Neuronal stem cell (in vitro differentiated cells): ENCODE measurements around the gene GPRIN1.

Source experiments
- DNase-seq: peaks from one replicate; pipeline ENCODE4 v3.0.0-alpha.2; 2013; ENCODE audit warnings: low spot score
- H2AFZ ChIP-seq: one replicate; pipeline ENCODE4 v1.6.1; 2013; ENCODE audit warnings: mild to moderate bottlenecking, low read length, inconsistent platforms
- H2AK5ac ChIP-seq: 2 replicates; pipeline ENCODE4 v1.6.1; 2013; ENCODE audit warnings: low read depth, mild to moderate bottlenecking, inconsistent platforms, low read length, moderate library complexity, mixed read lengths
- H2BK120ac ChIP-seq: 2 replicates; pipeline ENCODE4 v1.6.1; 2013; ENCODE audit warnings: low read depth, mild to moderate bottlenecking, inconsistent platforms, low read length, moderate library complexity, mixed read lengths
- H2BK12ac ChIP-seq: one replicate; pipeline ENCODE4 v1.6.1; 2013; ENCODE audit warnings: low read length, inconsistent platforms
- H2BK15ac ChIP-seq: 2 replicates; pipeline ENCODE4 v1.6.1; 2013; ENCODE audit warnings: mild to moderate bottlenecking, low read length, inconsistent platforms, mixed read lengths
- H2BK5ac ChIP-seq: one replicate; pipeline ENCODE4 v1.6.1; 2013; ENCODE audit warnings: inconsistent platforms, mild to moderate bottlenecking, low read length, moderate library complexity
- H3K14ac ChIP-seq: one replicate; pipeline ENCODE4 v1.6.1; 2013; ENCODE audit warnings: low read length, inconsistent platforms
- H3K18ac ChIP-seq: 2 replicates; pipeline ENCODE4 v1.6.1; 2013; ENCODE audit warnings: low read length, inconsistent platforms
- H3K23ac ChIP-seq: 2 replicates; pipeline ENCODE4 v1.6.1; 2013; ENCODE audit warnings: low read depth, mild to moderate bottlenecking, mixed read lengths, low read length, inconsistent platforms; ENCODE audit not compliant: poor library complexity
- H3K27ac ChIP-seq: replicated peaks from 3 replicates; pipeline ENCODE4 v1.5.1; 2013; ENCODE audit warnings: low read length, inconsistent platforms
- H3K27me3 ChIP-seq, 3 experiments: 2 replicates each; pipeline ENCODE4 v1.6.1; 2013; ENCODE audit warnings: low read length in 3 of 3, mild to moderate bottlenecking in 2 of 3, inconsistent platforms in 1 of 3, low read depth in 1 of 3, mixed read lengths in 1 of 3, moderate library complexity in 1 of 3; ENCODE audit not compliant: control insufficient read depth in 3 of 3, insufficient read depth in 3 of 3
- H3K36me3 ChIP-seq, 2 donors: replicated peaks in 1 of 2; 2 replicates each; pipeline ENCODE4 v1.6.1; 2013; ENCODE audit warnings: low read length in 2 of 2; ENCODE audit not compliant: control insufficient read depth in 2 of 2, insufficient read depth in 2 of 2
- H3K4ac ChIP-seq: 2 replicates; pipeline ENCODE4 v1.6.1; 2013; ENCODE audit warnings: inconsistent platforms, mild to moderate bottlenecking, low read length, moderate library complexity
- H3K4me1 ChIP-seq, 2 donors: 1 replicate in 1 of 2; 2 replicates in 1 of 2; pipeline ENCODE4 v1.6.1; 2013; ENCODE audit warnings: low read length in 2 of 2, low read depth in 1 of 2; ENCODE audit not compliant: control insufficient read depth in 2 of 2, insufficient read depth in 1 of 2
- H3K4me2 ChIP-seq: one replicate; pipeline ENCODE4 v1.6.1; 2013; ENCODE audit warnings: mild to moderate bottlenecking, low read length, inconsistent platforms; ENCODE audit not compliant: insufficient read depth, poor library complexity, severe bottlenecking
- H3K4me3 ChIP-seq, 2 donors: 2 replicates each; pipeline ENCODE4 v1.5.1; 2013; ENCODE audit warnings: low read length in 2 of 2, mild to moderate bottlenecking in 2 of 2, inconsistent platforms in 1 of 2, moderate library complexity in 1 of 2
- H3K79me1 ChIP-seq: one replicate; pipeline ENCODE4 v1.6.1; 2013; ENCODE audit warnings: low read depth, mild to moderate bottlenecking, inconsistent platforms, low read length, moderate library complexity
- H3K9ac ChIP-seq: one replicate; pipeline ENCODE4 v1.6.1; 2013; ENCODE audit warnings: mild to moderate bottlenecking, low read depth, low read length, inconsistent platforms; ENCODE audit not compliant: poor library complexity
- H3K9me3 ChIP-seq, 2 donors: replicated peaks in 1 of 2; 2 replicates each; pipeline versions ENCODE3 to v1.6.1; 2013; ENCODE audit warnings: low read length in 2 of 2, mild to moderate bottlenecking in 2 of 2, inconsistent platforms in 1 of 2, low read depth in 1 of 2, mixed read lengths in 1 of 2, moderate library complexity in 1 of 2; ENCODE audit not compliant: control insufficient read depth in 2 of 2, insufficient read depth in 1 of 2
- H4K8ac ChIP-seq: one replicate; pipeline ENCODE4 v1.6.1; 2013; ENCODE audit warnings: low read depth, mild to moderate bottlenecking, inconsistent platforms, low read length, moderate library complexity
- H4K91ac ChIP-seq: one replicate; pipeline ENCODE4 v1.6.1; 2013; ENCODE audit warnings: low read length, low read depth, mild to moderate bottlenecking, inconsistent platforms; ENCODE audit not compliant: poor library complexity
- WGBS, 2 donors: extraction: QIAGEN DNeasy Blood & Tissue Kit; methylation state at CpG; one replicate each; pipeline ENCODE4 v1.1.7; 2013; ENCODE audit warnings: missing lambda C conversion rate in 2 of 2, mixed read lengths in 1 of 2; ENCODE audit not compliant: insufficient read length in 2 of 2, insufficient replicate concordance in 1 of 2; ENCODE audit errors: extremely low coverage in 2 of 2; 5-methylcytosine and 5-hydroxymethylcytosine counted together

The GPRIN1 gene

GRCh38 chr5:176656467-176656990 lies 46.6 kb upstream of the GPRIN1 start:
- H4K91ac ChIP-seq: no peak overlapping the region
- H4K8ac ChIP-seq: no peak overlapping the region
- H3K9ac ChIP-seq: no peak overlapping the region
- H3K27me3 ChIP-seq: no peaks in the 10 kb centered on the region
- H3K4me3 ChIP-seq: no peak overlapping the region
- H3K27ac ChIP-seq: no peak overlapping the region
- no peak overlapping the region for H3K14ac ChIP-seq
- no peak overlapping the region for H2AK5ac ChIP-seq
- no peak overlapping the region for H2BK15ac ChIP-seq
- H3K9me3 ChIP-seq: no peaks in the 10 kb centered on the region
- H2BK12ac ChIP-seq: no peak overlapping the region
- peaks cover 0 to 2% of the 10 kb centered on the region in 2 donors for H3K4me1 ChIP-seq
- H3K79me1 ChIP-seq: peaks cover 4% of the 10 kb centered on the region
- H2BK120ac ChIP-seq: no peak overlapping the region
- no peak for DNase-seq
- no peak overlapping the region for H2BK5ac ChIP-seq
- H3K4ac ChIP-seq: no peak overlapping the region
- peak overlapping the region; percentile 28 for H3K23ac ChIP-seq
- H3K4me2 ChIP-seq: no peak overlapping the region
- no peak overlapping the region for H3K18ac ChIP-seq
- H3K36me3 ChIP-seq: peaks cover 8 to 28% of the 10 kb centered on the region in 2 donors
- no CpG with 5 or more reads among the region's 13 CpGs for WGBS, 2 donors
- H2AFZ ChIP-seq: no peak overlapping the region

DNA sequence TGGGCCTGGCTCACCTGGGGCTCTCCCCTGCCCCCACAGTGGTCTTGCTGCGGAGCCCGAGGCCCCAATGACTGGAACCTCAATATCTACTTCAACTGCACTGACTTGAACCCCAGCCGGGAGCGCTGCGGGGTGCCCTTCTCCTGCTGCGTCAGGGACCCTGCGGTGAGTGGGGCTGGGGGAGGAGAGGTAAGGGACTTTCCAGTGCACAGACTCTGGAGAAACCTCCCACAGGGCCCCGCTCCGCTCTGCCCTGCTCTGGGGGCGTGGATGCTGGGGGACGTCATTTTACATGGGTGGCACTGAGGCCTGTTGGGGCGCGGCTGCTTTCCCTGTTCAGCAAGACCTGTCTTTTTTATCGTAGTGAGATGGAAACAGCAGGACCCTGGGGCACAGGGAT lies 44.9 kb upstream of the GPRIN1 start:
- H3K79me1 ChIP-seq: peaks cover 6% of the 10 kb centered on the region
- DNase-seq: no peak
- no peak overlapping the region for H2BK12ac ChIP-seq
- no peak overlapping the region for H4K8ac ChIP-seq
- H2BK120ac ChIP-seq: no peak overlapping the region
- no peak overlapping the region for H4K91ac ChIP-seq
- WGBS, 2 donors: no CpG with 5 or more reads among the region's 14 CpGs
- H3K27ac ChIP-seq: no peak overlapping the region
- H2AFZ ChIP-seq: no peak overlapping the region
- no peak overlapping the region for H2BK15ac ChIP-seq
- H3K23ac ChIP-seq: no peak overlapping the region
- H3K9me3 ChIP-seq: no peaks in the 10 kb centered on the region
- no peak overlapping the region for H3K4ac ChIP-seq
- H3K4me1 ChIP-seq: no peaks in the 10 kb centered on the region
- H3K36me3 ChIP-seq: peaks cover 8 to 28% of the 10 kb centered on the region in 2 donors
- no peak overlapping the region for H3K4me3 ChIP-seq
- H3K14ac ChIP-seq: no peak overlapping the region
- no peak overlapping the region for H3K9ac ChIP-seq
- no peak overlapping the region for H3K4me2 ChIP-seq
- no peaks in the 10 kb centered on the region for H3K27me3 ChIP-seq
- no peak overlapping the region for H2BK5ac ChIP-seq
- no peak overlapping the region for H2AK5ac ChIP-seq
- H3K18ac ChIP-seq: no peak overlapping the region

DNA sequence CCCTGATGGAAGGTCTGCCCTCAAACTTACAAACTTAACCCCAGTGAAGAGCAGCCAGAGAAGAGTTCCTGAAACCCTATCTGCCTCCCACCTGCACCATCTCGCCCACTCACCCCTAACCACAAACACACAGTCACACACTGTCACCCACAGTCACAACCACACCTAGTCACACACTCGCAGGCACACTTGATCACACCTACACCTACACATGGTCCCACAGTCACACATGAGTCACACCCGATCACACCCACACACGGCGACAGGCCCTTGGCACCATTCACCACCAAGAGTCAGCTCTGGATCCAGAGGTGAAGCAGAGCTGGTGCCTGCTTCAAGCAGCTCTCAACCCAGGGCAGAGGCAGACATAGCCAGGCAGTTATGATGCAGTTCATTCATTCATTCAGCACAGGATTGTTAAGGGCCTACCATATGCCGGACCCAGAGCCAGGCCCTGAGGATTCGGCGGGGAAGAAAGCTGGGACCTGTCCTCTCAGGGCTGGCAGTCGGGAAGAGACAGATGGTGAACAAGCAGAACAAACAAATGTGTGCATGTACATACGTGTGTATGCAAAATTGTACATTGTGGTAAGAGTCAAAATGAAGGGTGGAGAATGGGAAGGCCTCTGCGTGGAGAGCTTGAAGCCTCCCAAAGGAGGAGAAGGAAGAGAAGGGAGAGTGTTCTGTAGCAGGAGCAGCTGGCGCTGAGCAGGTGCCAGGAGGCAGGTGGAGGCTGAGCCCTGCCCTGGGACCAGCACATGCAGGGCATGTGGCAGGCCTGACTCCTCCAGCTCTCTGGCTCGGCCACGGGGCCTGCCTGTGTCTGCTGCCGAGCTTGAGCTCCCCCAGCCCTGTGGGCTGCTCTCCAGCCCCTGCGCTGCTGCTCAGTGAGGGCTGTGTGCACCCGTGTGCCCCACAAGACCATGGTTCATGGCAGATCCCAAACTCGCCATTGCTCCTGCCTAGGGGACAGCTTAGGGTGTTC lies 43.7 kb upstream of the GPRIN1 start:
- peaks cover 0 to 1% (median 0%) of the 10 kb centered on the region in 3 experiments for H3K27me3 ChIP-seq
- H2BK120ac ChIP-seq: no peak overlapping the region
- peak overlapping the region; percentile 34 for H3K23ac ChIP-seq
- H3K27ac ChIP-seq: no peak overlapping the region
- H3K9me3 ChIP-seq: no peaks in the 10 kb centered on the region
- peaks cover 8 to 28% of the 10 kb centered on the region in 2 donors for H3K36me3 ChIP-seq
- H2AFZ ChIP-seq: no peak overlapping the region
- no peak overlapping the region for H3K4me2 ChIP-seq
- H3K9ac ChIP-seq: peak overlapping the region; percentile 7
- no peak for DNase-seq
- no peak overlapping the region for H4K91ac ChIP-seq
- no peak overlapping the region for H2BK12ac ChIP-seq
- H3K79me1 ChIP-seq: peaks cover 6% of the 10 kb centered on the region
- no peak overlapping the region for H3K14ac ChIP-seq
- H3K4ac ChIP-seq: no peak overlapping the region
- H2BK5ac ChIP-seq: peak overlapping the region; percentile 69
- peak overlapping the region in 1 of 2 donors; percentile 26 for H3K4me3 ChIP-seq
- no peak overlapping the region for H4K8ac ChIP-seq
- no CpG with 5 or more reads among the region's 18 CpGs for WGBS, 2 donors
- no peak overlapping the region for H2BK15ac ChIP-seq
- no peak overlapping the region for H2AK5ac ChIP-seq
- H3K18ac ChIP-seq: peak overlapping the region; percentile 29
- H3K4me1 ChIP-seq: no peaks in the 10 kb centered on the region

GRCh38 chr5:176652136-176652535 lies 42.2 kb upstream of the GPRIN1 start:
- no peak overlapping the region for H3K4me2 ChIP-seq
- no peak overlapping the region for H3K9ac ChIP-seq
- peaks cover 7 to 28% of the 10 kb centered on the region in 2 donors for H3K36me3 ChIP-seq
- H2BK120ac ChIP-seq: no peak overlapping the region
- no peak overlapping the region for H2AFZ ChIP-seq
- no peak overlapping the region for H2BK15ac ChIP-seq
- H4K91ac ChIP-seq: no peak overlapping the region
- no peak overlapping the region for H2BK5ac ChIP-seq
- WGBS, 2 donors: no CpG with 5 or more reads among the region's 8 CpGs
- H3K9me3 ChIP-seq: no peaks in the 10 kb centered on the region
- H3K4ac ChIP-seq: no peak overlapping the region
- peaks cover 0 to 4% (median 0%) of the 10 kb centered on the region in 3 experiments for H3K27me3 ChIP-seq
- no peak overlapping the region for H4K8ac ChIP-seq
- H3K18ac ChIP-seq: no peak overlapping the region
- H3K27ac ChIP-seq: no peak overlapping the region
- H3K23ac ChIP-seq: no peak overlapping the region
- peaks cover 2 to 8% of the 10 kb centered on the region in 2 donors for H3K4me1 ChIP-seq
- H3K79me1 ChIP-seq: peaks cover 8% of the 10 kb centered on the region
- H2AK5ac ChIP-seq: no peak overlapping the region
- H3K14ac ChIP-seq: no peak overlapping the region
- DNase-seq: no peak
- no peak overlapping the region for H2BK12ac ChIP-seq
- no peak overlapping the region for H3K4me3 ChIP-seq
